Measurements from ENCODE around the gene IGLON5. TPM values are rescaled to one million over a fixed set of nuclear protein-coding genes. Genes with fewer than 3 reads are reported as not detected.

Gene IGLON5
- total RNA-seq, 1 experiment from 2014 or later: not detected

- POLR2A ChIA-PET: no interaction called here
- H3K36me3 ChIP-seq (ENCODE audit: control insufficient read depth in 1 of 2, insufficient read depth in 2 of 2, low read length in 2 of 2): no peaks in the 10 kb centered on the region
- H3K9me2 ChIP-seq (ENCODE audit: insufficient read depth): no peaks in the 10 kb centered on the region
- no peak overlapping the region for H2AFZ ChIP-seq (ENCODE audit: low read depth, low read length, poor library complexity, severe bottlenecking)
- BruUV-seq (replicated peaks): no TSS peak
- RAD21 ChIA-PET (ENCODE audit: low non-redundant PET in 1 of 2, low total read pairs in 2 of 2, uncharacterized antibody in 2 of 2, unreplicated experiment in 2 of 2): no interaction called here
- H3K79me2 ChIP-seq (ENCODE audit: insufficient read depth, low read length): no peaks in the 10 kb centered on the region
- H4K20me1 ChIP-seq (ENCODE audit: insufficient read depth): no peaks in the 10 kb centered on the region
- no peak overlapping the region for H3K4me2 ChIP-seq (ENCODE audit: low read length)
- no peak for DNase-seq (ENCODE audit: low read depth, low spot score)
- CTCF ChIA-PET: no interaction called here
- H3K27ac ChIP-seq (ENCODE audit: low read depth, low read length): no peak overlapping the region
- ATAC-seq: no peak
- TF ChIP-seq JUND (IDR thresholded peaks at IDR 0.05) (no peak), EGR1 (IDR thresholded peaks at IDR 0.05; ENCODE audit: low read depth) (no peak)
- no peaks in the 10 kb centered on the region for H3K9me3 ChIP-seq (ENCODE audit: control insufficient read depth in 1 of 2, insufficient read depth in 1 of 2, low read depth in 1 of 2, low read length in 2 of 2)
- no peak overlapping the region for H3K4me3 ChIP-seq (replicated peaks in 1 of 2; ENCODE audit: low read depth in 1 of 2, low read length in 2 of 2)
- intact Hi-C loops (cut with micrococcal nuclease): no loop called here
- H3K27me3 ChIP-seq (ENCODE audit: insufficient read depth, low read length): no peaks in the 10 kb centered on the region
- H3K9ac ChIP-seq (ENCODE audit: low read length): no peak overlapping the region
- peaks cover 0 to 7% of the 10 kb centered on the region in 2 experiments; a peak in 2 of 4 replicates for H3K4me1 ChIP-seq (ENCODE audit: control insufficient read depth in 1 of 2, insufficient read depth in 2 of 2, low read length in 2 of 2)
These were observed 37.2 kb upstream of the IGLON5 start for GRCh38 chr19:51274049-51274770.

- H3K79me2 ChIP-seq (ENCODE audit: insufficient read depth, low read length): no peaks in the 10 kb centered on the region
- H3K27me3 ChIP-seq (ENCODE audit: insufficient read depth, low read length): peaks cover 9% of the 10 kb centered on the region; the same call in 1 of the 2 replicates
- no peaks in the 10 kb centered on the region for H4K20me1 ChIP-seq (ENCODE audit: insufficient read depth)
- no TSS peak for BruUV-seq (replicated peaks)
- H3K9me3 ChIP-seq (ENCODE audit: control insufficient read depth in 1 of 2, insufficient read depth in 1 of 2, low read depth in 1 of 2, low read length in 2 of 2): no peaks in the 10 kb centered on the region
- intact Hi-C loops (cut with micrococcal nuclease): no loop called here
- H2AFZ ChIP-seq (ENCODE audit: low read depth, low read length, poor library complexity, severe bottlenecking): no peak overlapping the region
- no peak overlapping the region for H3K4me2 ChIP-seq (ENCODE audit: low read length)
- DNase-seq (ENCODE audit: low read depth, low spot score) (no peak), ATAC-seq (no peak)
- ChIA-PET RAD21 (ENCODE audit: low non-redundant PET in 1 of 2, low total read pairs in 2 of 2, uncharacterized antibody in 2 of 2, unreplicated experiment in 2 of 2) (no interaction called here), POLR2A (no interaction called here), CTCF (interaction anchor here (1.3 kb wide), 1 partner anchor 18 kb away, joined by 4 read pairs; no protein-coding TSS in a partner anchor)
- peaks cover 0 to 7% of the 10 kb centered on the region in 2 experiments; a peak in 2 of 4 replicates for H3K4me1 ChIP-seq (ENCODE audit: control insufficient read depth in 1 of 2, insufficient read depth in 2 of 2, low read length in 2 of 2)
- no peak overlapping the region for H3K4me3 ChIP-seq (replicated peaks in 1 of 2; ENCODE audit: low read depth in 1 of 2, low read length in 2 of 2)
- H3K9ac ChIP-seq (ENCODE audit: low read length): no peak overlapping the region
- TF ChIP-seq RAD21 (IDR thresholded peaks at IDR 0.05; ENCODE audit: low read depth): no peak
- H3K27ac ChIP-seq (ENCODE audit: low read depth, low read length): no peak overlapping the region
- no peaks in the 10 kb centered on the region for H3K9me2 ChIP-seq (ENCODE audit: insufficient read depth)
- H3K36me3 ChIP-seq (ENCODE audit: control insufficient read depth in 1 of 2, insufficient read depth in 2 of 2, low read length in 2 of 2): no peaks in the 10 kb centered on the region
These were observed 34.3 kb upstream of the IGLON5 start for GRCh38 chr19:51277112-51277511.
